Keratinocyte (primary cell): ENCODE data around the gene NCOA6. TPM values are rescaled to one million over a fixed set of nuclear protein-coding genes. Genes with fewer than 3 reads are reported as not detected.
"Not testable (repeated sequence)": the region's sequence is repeated elsewhere in the genome, so short reads cannot be mapped to it uniquely, and the experiment has no call there.

Source experiments
- DNase-seq: peaks from one replicate; pipeline ENCODE4 v3.0.0-alpha.2; 2011; ENCODE audit warnings: low read depth, missing footprints, low spot score
- FAIRE-seq: peaks from 2 replicates; lab custom pipeline; 2011; peaks lifted over from hg19 to GRCh38; lab: Jason Lieb, UNC
- H2AFZ ChIP-seq: 2 replicates; pipeline ENCODE4 v1.6.0; 2012; ENCODE audit warnings: low read length, control low read depth, inconsistent platforms; ENCODE audit not compliant: control insufficient read depth
- H3K27ac ChIP-seq: 2 replicates; pipeline ENCODE4 v1.5.1; 2011; ENCODE audit warnings: low read length; ENCODE audit not compliant: control insufficient read depth, insufficient read depth
- H3K27me3 ChIP-seq: 3 replicates; pipeline ENCODE4 v1.6.0; 2011; ENCODE audit warnings: low read length; ENCODE audit not compliant: control insufficient read depth, insufficient read depth; ENCODE audit errors: extremely low read depth
- H3K36me3 ChIP-seq, 2 experiments: 2 replicates in 1 of 2; 3 replicates in 1 of 2; pipeline ENCODE4 v1.5.1; 2011; ENCODE audit warnings: low read length in 2 of 2, mild to moderate bottlenecking in 1 of 2; ENCODE audit not compliant: control insufficient read depth in 2 of 2, insufficient read depth in 2 of 2; ENCODE audit errors: extremely low read depth in 1 of 2
- H3K4me1 ChIP-seq: 3 replicates; pipeline ENCODE4 v1.5.1; 2011; ENCODE audit warnings: low read length; ENCODE audit not compliant: control insufficient read depth, insufficient read depth; ENCODE audit errors: extremely low read depth
- H3K4me2 ChIP-seq: 3 replicates; pipeline ENCODE4 v1.6.0; 2011; ENCODE audit warnings: low read depth, low read length; ENCODE audit not compliant: control insufficient read depth, insufficient read depth; ENCODE audit errors: extremely low read depth
- H3K4me3 ChIP-seq, 3 experiments: fragments of 200-600 bp in 1 of 3; sonication (generic) in 1 of 3; 2 replicates in 2 of 3; 3 replicates in 1 of 3; pipeline ENCODE4 v1.5.1; 2011 to 2016; ENCODE audit warnings: low read length in 3 of 3, mild to moderate bottlenecking in 3 of 3, control low read depth in 2 of 3, inconsistent platforms in 1 of 3, low read depth in 1 of 3, mixed read lengths in 1 of 3, mixed run types in 1 of 3, moderate library complexity in 1 of 3; ENCODE audit not compliant: control insufficient read depth in 2 of 3, insufficient read depth in 2 of 3; ENCODE audit errors: extremely low read depth in 1 of 3
- H3K79me2 ChIP-seq: 2 replicates; pipeline ENCODE4 v1.6.0; 2012; ENCODE audit warnings: low read length; ENCODE audit not compliant: control insufficient read depth, insufficient read depth
- H3K9ac ChIP-seq: 3 replicates; pipeline ENCODE4 v1.6.0; 2011; ENCODE audit warnings: low read length; ENCODE audit not compliant: control insufficient read depth, insufficient read depth; ENCODE audit errors: extremely low read depth
- H3K9me1 ChIP-seq: 3 replicates; pipeline ENCODE4 v1.6.0; 2011; ENCODE audit warnings: low read length; ENCODE audit not compliant: control insufficient read depth, insufficient read depth; ENCODE audit errors: extremely low read depth
- H3K9me3 ChIP-seq: 2 replicates; pipeline ENCODE4 v1.5.1; 2012; ENCODE audit warnings: low read depth, low read length; ENCODE audit not compliant: control insufficient read depth
- H4K20me1 ChIP-seq: 3 replicates; pipeline ENCODE4 v1.6.0; 2011; ENCODE audit warnings: low read length; ENCODE audit not compliant: control insufficient read depth, insufficient read depth; ENCODE audit errors: extremely low read depth
- CTCF ChIP-seq, 3 experiments: IDR thresholded peaks in 1 of 3; conservative IDR thresholded peaks in 1 of 3; optimal IDR thresholded peaks in 1 of 3; 2 replicates in 2 of 3; 3 replicates in 1 of 3; pipeline versions ENCODE3 to v1.5.1; 2011; ENCODE audit warnings: low read length in 3 of 3, mild to moderate bottlenecking in 3 of 3, moderate library complexity in 2 of 3, control low read depth in 1 of 3, inconsistent platforms in 1 of 3; ENCODE audit not compliant: insufficient read depth in 2 of 3; ENCODE audit errors: extremely low read depth in 1 of 3
- EZH2 ChIP-seq: IDR thresholded peaks from one replicate; pipeline ENCODE4 v1.6.1; 2012; ENCODE audit warnings: inconsistent platforms, mild to moderate bottlenecking, low read length, moderate library complexity
- dilution Hi-C: fragments of 300-500 bp; cut with MboI; formaldehyde crosslinking; loops from one replicate; pipeline ENCODE4 v1.7.0; 2020; ENCODE audit warnings: low sequenced_read_pairs; ENCODE audit not compliant: extremely low pct_ligation_motif_present
- polyA plus RNA-seq, 5 experiments: library from polyadenylated mRNA; depleted of rRNA in 3 of 5; stranded (reverse) in 3 of 5; stranded (forward) in 1 of 5; unstranded in 1 of 5; fragments of >200 nt; gene quantifications; 1 replicate in 1 of 5; 2 replicates in 3 of 5; 3 replicates in 1 of 5; pipeline versions ENCODE4 v1.2.1 to v1.2.3, GENCODE V29; 2011 to 2012; ENCODE audit warnings: missing spikeins in 2 of 5, low read depth in 1 of 5, low replicate concordance in 1 of 5

Gene NCOA6
- polyA plus RNA-seq, 1 donor (not counting 4 experiments of a cell fraction or from before 2014, with no cell fraction given), result 13.3 TPM

GRCh38 chr20:34781220-34781619, 44.2 kb downstream of the NCOA6 start:
- H3K9me1 ChIP-seq, result no peaks in the 10 kb centered on the region
- no peak overlapping the region for H3K27ac ChIP-seq
- no peak overlapping the region for H2AFZ ChIP-seq
- H3K4me3 ChIP-seq, result no peak overlapping the region
- no peak overlapping the region for H3K4me2 ChIP-seq
- H4K20me1 ChIP-seq, result no peaks in the 10 kb centered on the region
- FAIRE-seq (no peak), DNase-seq (no peak)
- no peaks in the 10 kb centered on the region for H3K79me2 ChIP-seq
- dilution Hi-C loops, result no loop called here
- H3K36me3 ChIP-seq, result peaks cover 4 to 9% of the 10 kb centered on the region in 2 experiments
- H3K9ac ChIP-seq, result no peak overlapping the region
- no peaks in the 10 kb centered on the region for H3K4me1 ChIP-seq
- no peak for TF ChIP-seq CTCF (optimal IDR thresholded peaks at IDR 0.05 in 1 of 3, IDR thresholded peaks at IDR 0.05 in 1 of 3, conservative IDR thresholded peaks at IDR 0.05 in 1 of 3; ENCODE audit: extremely low read depth in 1 of 3, insufficient read depth in 2 of 3, low read length in 3 of 3)
- TF ChIP-seq EZH2, result no peak
- no peaks in the 10 kb centered on the region for H3K27me3 ChIP-seq
- no peaks in the 10 kb centered on the region for H3K9me3 ChIP-seq

- FAIRE-seq, H3K9me3 ChIP-seq, H3K79me2 ChIP-seq, H3K4me1 ChIP-seq, H3K4me3 ChIP-seq, H3K4me2 ChIP-seq, H3K9me1 ChIP-seq, H2AFZ ChIP-seq, dilution Hi-C loops, DNase-seq, H3K27me3 ChIP-seq, H3K27ac ChIP-seq, H3K9ac ChIP-seq, H4K20me1 ChIP-seq: not testable (repeated sequence)
- peaks cover 4 to 12% of the 10 kb centered on the region in 2 experiments for H3K36me3 ChIP-seq
These were observed 45.2 kb downstream of the NCOA6 start for GRCh38 chr20:34780291-34780690.

- no peaks in the 10 kb centered on the region for H4K20me1 ChIP-seq
- no peak for FAIRE-seq
- H2AFZ ChIP-seq, result no peak overlapping the region
- H3K9me1 ChIP-seq, result no peaks in the 10 kb centered on the region
- no peak overlapping the region for H3K4me2 ChIP-seq
- dilution Hi-C loops, result no loop called here
- DNase-seq, result no peak
- no peak overlapping the region for H3K27ac ChIP-seq
- no peak overlapping the region for H3K4me3 ChIP-seq
- peaks cover 14 to 16% of the 10 kb centered on the region in 2 experiments for H3K36me3 ChIP-seq
- TF ChIP-seq CTCF (optimal IDR thresholded peaks at IDR 0.05 in 1 of 3, IDR thresholded peaks at IDR 0.05 in 1 of 3, conservative IDR thresholded peaks at IDR 0.05 in 1 of 3; ENCODE audit: extremely low read depth in 1 of 3, insufficient read depth in 2 of 3, low read length in 3 of 3), result no peak
- no peak for TF ChIP-seq EZH2
- H3K27me3 ChIP-seq, result no peaks in the 10 kb centered on the region
- H3K79me2 ChIP-seq, result no peaks in the 10 kb centered on the region
- peaks cover 5% of the 10 kb centered on the region for H3K4me1 ChIP-seq
- no peaks in the 10 kb centered on the region for H3K9me3 ChIP-seq
- H3K9ac ChIP-seq, result no peak overlapping the region
These were observed 49.3 kb downstream of the NCOA6 start for GRCh38 chr20:34776177-34776576.
